ENCODE measurements around the gene GHRH.
A peak's percentile ranks its signal among the peaks of the same experiment; 100 is the strongest.

The GHRH gene

DNA sequence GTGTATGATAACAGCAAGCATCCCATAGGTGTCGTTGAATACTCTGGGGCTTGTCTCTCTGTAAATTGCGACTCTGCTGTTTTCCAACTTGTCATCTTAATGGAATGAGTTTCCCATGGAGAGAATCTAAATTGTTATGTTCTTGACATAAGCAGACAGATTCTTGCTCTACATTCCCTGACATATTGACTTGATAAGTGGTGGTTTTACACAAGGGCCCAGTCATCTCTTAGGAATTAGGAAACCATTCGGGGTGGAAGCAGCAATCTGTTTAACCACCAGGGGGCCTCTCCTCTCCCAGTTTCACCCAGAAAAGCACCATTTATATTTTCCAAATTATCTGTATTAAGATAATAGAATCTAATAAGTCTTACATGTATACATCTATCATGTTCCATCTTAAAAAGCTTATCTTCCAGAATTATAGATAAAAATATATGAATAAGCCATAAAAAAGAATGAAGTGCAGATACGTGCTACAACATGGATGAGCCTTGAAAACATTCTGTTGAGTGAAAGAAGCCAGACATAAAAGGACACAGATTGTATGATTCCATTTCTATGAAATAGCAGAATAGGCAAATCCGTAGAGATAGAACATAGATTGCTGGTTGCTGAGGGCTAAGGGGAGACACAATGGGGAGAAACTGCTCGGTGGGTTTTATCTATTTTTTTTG, 59.2 kb downstream of the GHRH start:
- peak; percentile 64 for DNase-seq

DNA sequence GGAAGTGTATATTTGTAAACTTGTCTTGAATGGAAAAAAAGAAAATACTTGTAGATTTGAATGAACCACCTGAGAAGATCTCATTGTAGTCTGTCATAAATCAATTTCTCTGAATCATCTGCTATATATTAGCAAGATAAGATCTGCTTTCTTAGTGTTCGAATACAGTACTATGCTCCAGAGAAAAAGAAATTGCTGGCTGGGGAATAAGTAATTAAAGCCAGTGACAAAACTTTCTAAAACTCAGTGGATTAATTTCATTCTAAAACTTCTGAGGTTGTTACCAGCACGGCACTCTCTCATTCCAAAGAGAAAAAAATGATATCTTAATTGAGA, 59.8 kb downstream of the GHRH start:
- no peak for DNase-seq
